ENCODE data around the gene GGTA1. TPM values are rescaled to one million over a fixed set of nuclear protein-coding genes. Genes with fewer than 3 reads are reported as not detected.

The GGTA1 gene
- total RNA-seq, 1 donor from 2014 or later: not detected

GRCh38 chr9:121499177-121499426, 542 bp downstream of the GGTA1 start:
- peaks cover 21% of the 10 kb centered on the region for H3K4me1 Mint-ChIP-seq

GRCh38 chr9:121498487-121499176, 1.0 kb downstream of the GGTA1 start:
- Mint-ChIP-seq H3K27me3 (ENCODE audit: low read depth) (peaks cover 76% of the 10 kb centered on the region), H3K36me3 (ENCODE audit: low read depth) (no peaks in the 10 kb centered on the region), H3K9me3 (peaks cover 4% of the 10 kb centered on the region), H3K4me3 (peak overlapping the region; percentile 89), H3K4me1 (peaks cover 21% of the 10 kb centered on the region), H3K27ac (ENCODE audit: unreplicated experiment) (no peak overlapping the region)
- no peak for TF ChIP-seq CTCF (conservative IDR thresholded peaks at IDR 0.05)
- DNase-seq (ENCODE audit: low read depth, low spot score): no peak

More at GRCh38 chr9:121499177-121499426, 542 bp downstream of the GGTA1 start:
- Mint-ChIP-seq H3K4me3 (peak overlapping the region; percentile 89), H3K9me3 (peaks cover 4% of the 10 kb centered on the region), H3K36me3 (ENCODE audit: low read depth) (no peaks in the 10 kb centered on the region), H3K27me3 (ENCODE audit: low read depth) (peaks cover 78% of the 10 kb centered on the region), H3K27ac (ENCODE audit: unreplicated experiment) (no peak overlapping the region)
- no peak for DNase-seq (ENCODE audit: low read depth, low spot score)
- TF ChIP-seq CTCF (conservative IDR thresholded peaks at IDR 0.05): no peak

- peak; percentile 70 for TF ChIP-seq CTCF (conservative IDR thresholded peaks at IDR 0.05)
- Mint-ChIP-seq H3K36me3 (ENCODE audit: low read depth) (no peaks in the 10 kb centered on the region), H3K27ac (ENCODE audit: unreplicated experiment) (no peak overlapping the region), H3K4me3 (peak overlapping the region; percentile 89), H3K27me3 (ENCODE audit: low read depth) (peaks cover 71% of the 10 kb centered on the region), H3K4me1 (peaks cover 21% of the 10 kb centered on the region), H3K9me3 (peaks cover 4% of the 10 kb centered on the region)
- peak; percentile 61 for DNase-seq (ENCODE audit: low read depth, low spot score)
Observed at GRCh38 chr9:121498150-121498486, 1.5 kb downstream of the GGTA1 start.

- no peak for DNase-seq (ENCODE audit: low read depth, low spot score)
- Mint-ChIP-seq H3K4me1 (peaks cover 21% of the 10 kb centered on the region), H3K9me3 (peaks cover 4% of the 10 kb centered on the region), H3K27me3 (ENCODE audit: low read depth) (peaks cover 55% of the 10 kb centered on the region), H3K4me3 (no peak overlapping the region), H3K36me3 (ENCODE audit: low read depth) (no peaks in the 10 kb centered on the region), H3K27ac (ENCODE audit: unreplicated experiment) (no peak overlapping the region)
- no peak for TF ChIP-seq CTCF (conservative IDR thresholded peaks at IDR 0.05)
Observed at GRCh38 chr9:121495976-121496375, 3.7 kb downstream of the GGTA1 start.

- Mint-ChIP-seq H3K36me3 (ENCODE audit: low read depth) (no peaks in the 10 kb centered on the region), H3K27ac (ENCODE audit: unreplicated experiment) (no peak overlapping the region), H3K9me3 (peaks cover 4% of the 10 kb centered on the region), H3K4me3 (no peak overlapping the region), H3K27me3 (ENCODE audit: low read depth) (peaks cover 39% of the 10 kb centered on the region), H3K4me1 (peaks cover 12% of the 10 kb centered on the region)
- no peak for TF ChIP-seq CTCF (conservative IDR thresholded peaks at IDR 0.05)
- no peak for DNase-seq (ENCODE audit: low read depth, low spot score)
Observed at GRCh38 chr9:121494192-121494591, 5.5 kb downstream of the GGTA1 start.
